Skeletal muscle tissue (tissue), 4 donors: Measurements from ENCODE around the gene CD93. TPM values are rescaled to one million over a fixed set of nuclear protein-coding genes. Genes with fewer than 3 reads are reported as not detected.
A peak's percentile ranks its signal among the peaks of the same experiment; 100 is the strongest.

Source experiments
- H3K27ac ChIP-seq: one replicate; pipeline ENCODE4 v1.7.0; 2013; ENCODE audit warnings: mild to moderate bottlenecking, low read depth, low read length, inconsistent platforms
- H3K27me3 ChIP-seq, 3 donors: one replicate each; pipeline ENCODE4 v1.7.0; 2013; ENCODE audit warnings: low read length in 3 of 3; ENCODE audit not compliant: control insufficient read depth in 3 of 3, insufficient read depth in 3 of 3
- H3K36me3 ChIP-seq, 3 donors: one replicate each; pipeline ENCODE4 v1.7.0; 2013; ENCODE audit warnings: low read length in 3 of 3; ENCODE audit not compliant: control insufficient read depth in 3 of 3, insufficient read depth in 3 of 3
- H3K4me1 ChIP-seq, 3 donors: one replicate each; pipeline ENCODE4 v1.7.0; 2013; ENCODE audit warnings: low read length in 3 of 3, mild to moderate bottlenecking in 3 of 3; ENCODE audit not compliant: control insufficient read depth in 3 of 3, insufficient read depth in 3 of 3
- H3K4me3 ChIP-seq, 3 donors: one replicate each; pipeline ENCODE4 v1.7.0; 2013; ENCODE audit warnings: low read length in 3 of 3
- H3K9ac ChIP-seq, 3 donors: one replicate each; pipeline ENCODE4 v1.7.0; 2013; ENCODE audit warnings: low read length in 3 of 3, mild to moderate bottlenecking in 3 of 3, moderate library complexity in 2 of 3, low read depth in 1 of 3
- H3K9me3 ChIP-seq, 3 donors: one replicate each; pipeline ENCODE4 v1.7.0; 2013; ENCODE audit warnings: low read length in 3 of 3; ENCODE audit not compliant: control insufficient read depth in 3 of 3
- total RNA-seq: library from RNA; depleted of rRNA; stranded (reverse); fragments of >200 nt; gene quantifications from one replicate; pipeline ENCODE4 v1.2.3, GENCODE V29; 2014
- donor health status: Osteomylitis.

The CD93 gene
- total RNA-seq, 1 donor from 2014 or later, result 76.7 TPM

- H3K9ac ChIP-seq, result peak overlapping the region; percentile 64 to 75 (median 70)
Measured at GRCh38 chr20:23085436-23086055, 578 bp downstream of the CD93 start.

GRCh38 chr20:23084845-23085365, 1.2 kb downstream of the CD93 start:
- H3K4me1 ChIP-seq, result peaks cover 5 to 25% (median 17%) of the 10 kb centered on the region in 3 donors
- H3K27me3 ChIP-seq, result no peaks in the 10 kb centered on the region
- H3K4me3 ChIP-seq, result peak overlapping the region; percentile 56 to 63 (median 60)
- H3K9me3 ChIP-seq, result no peaks in the 10 kb centered on the region
- peaks cover 0 to 4% (median 0%) of the 10 kb centered on the region in 3 donors for H3K36me3 ChIP-seq
- H3K9ac ChIP-seq, result peak overlapping the region; percentile 43 to 75 (median 64)
- peak overlapping the region; percentile 89 for H3K27ac ChIP-seq

More at GRCh38 chr20:23085436-23086055, 578 bp downstream of the CD93 start:
- peaks cover 5 to 24% (median 17%) of the 10 kb centered on the region in 3 donors for H3K4me1 ChIP-seq
- peak overlapping the region; percentile 57 to 63 (median 60) for H3K4me3 ChIP-seq
- H3K27me3 ChIP-seq, result no peaks in the 10 kb centered on the region
- no peaks in the 10 kb centered on the region for H3K9me3 ChIP-seq
- peaks cover 0 to 2% (median 0%) of the 10 kb centered on the region in 3 donors for H3K36me3 ChIP-seq
- H3K27ac ChIP-seq, result peak overlapping the region; percentile 89

GRCh38 chr20:23084282-23084844, 1.8 kb downstream of the CD93 start:
- H3K4me1 ChIP-seq, result peaks cover 5 to 25% (median 17%) of the 10 kb centered on the region in 3 donors
- H3K9me3 ChIP-seq, result no peaks in the 10 kb centered on the region
- H3K27ac ChIP-seq, result peak overlapping the region; percentile 89
- H3K36me3 ChIP-seq, result peaks cover 0 to 4% (median 0%) of the 10 kb centered on the region in 3 donors
- H3K4me3 ChIP-seq, result peak overlapping the region; percentile 56 to 66 (median 60)
- no peaks in the 10 kb centered on the region for H3K27me3 ChIP-seq
- peak overlapping the region; percentile 64 to 75 (median 75) for H3K9ac ChIP-seq

- Histone ChIP-seq H3K27me3 (no peaks in the 10 kb centered on the region), H3K4me3 (peak overlapping the region; percentile 56 to 66 (median 60)), H3K9ac (peak overlapping the region; percentile 64 to 75 (median 75)), H3K4me1 (peaks cover 5 to 25% (median 22%) of the 10 kb centered on the region in 3 donors), H3K36me3 (peaks cover 0 to 4% (median 0%) of the 10 kb centered on the region in 3 donors), H3K9me3 (no peaks in the 10 kb centered on the region), H3K27ac (peak overlapping the region; percentile 89)
Measured at GRCh38 chr20:23083553-23084220, 2.4 kb downstream of the CD93 start.

- peaks cover 0 to 4% (median 0%) of the 10 kb centered on the region in 3 donors for H3K36me3 ChIP-seq
- H3K4me1 ChIP-seq, result peaks cover 5 to 25% (median 23%) of the 10 kb centered on the region in 3 donors
- H3K9ac ChIP-seq, result peak overlapping the region; percentile 64 to 75 (median 75)
- peak overlapping the region; percentile 1 to 66 (median 17) for H3K4me3 ChIP-seq
- no peaks in the 10 kb centered on the region for H3K9me3 ChIP-seq
- peak overlapping the region; percentile 89 for H3K27ac ChIP-seq
- H3K27me3 ChIP-seq, result no peaks in the 10 kb centered on the region
Measured at GRCh38 chr20:23082846-23083552, 3.1 kb downstream of the CD93 start.

GRCh38 chr20:23081263-23081819, 4.8 kb downstream of the CD93 start:
- no peak overlapping the region for H3K9ac ChIP-seq
- H3K4me1 ChIP-seq, result peaks cover 0 to 15% (median 11%) of the 10 kb centered on the region in 3 donors
- peak overlapping the region; percentile 62 for H3K27ac ChIP-seq
- H3K4me3 ChIP-seq, result peak overlapping the region in 2 of 3 donors; percentile 42 to 54
- no peaks in the 10 kb centered on the region for H3K27me3 ChIP-seq
- peaks cover 0 to 4% (median 0%) of the 10 kb centered on the region in 3 donors for H3K36me3 ChIP-seq
- no peaks in the 10 kb centered on the region for H3K9me3 ChIP-seq

- Histone ChIP-seq H3K4me1 (peaks cover 0 to 15% (median 10%) of the 10 kb centered on the region in 3 donors), H3K27me3 (no peaks in the 10 kb centered on the region), H3K36me3 (peaks cover 0 to 4% (median 0%) of the 10 kb centered on the region in 3 donors), H3K27ac (no peak overlapping the region), H3K9ac (no peak overlapping the region), H3K4me3 (peak overlapping the region in 1 of 3 donors; percentile 14), H3K9me3 (no peaks in the 10 kb centered on the region)
Measured at GRCh38 chr20:23080521-23080920, 5.6 kb downstream of the CD93 start.

GRCh38 chr20:23079926-23080325, 6.2 kb downstream of the CD93 start:
- H3K9ac ChIP-seq, result peak overlapping the region in 1 of 3 donors; percentile 8
- peaks cover 0 to 4% (median 0%) of the 10 kb centered on the region in 3 donors for H3K36me3 ChIP-seq
- peaks cover 0 to 12% (median 10%) of the 10 kb centered on the region in 3 donors for H3K4me1 ChIP-seq
- H3K27ac ChIP-seq, result no peak overlapping the region
- no peaks in the 10 kb centered on the region for H3K9me3 ChIP-seq
- no peaks in the 10 kb centered on the region for H3K27me3 ChIP-seq
- no peak overlapping the region for H3K4me3 ChIP-seq

GRCh38 chr20:23079016-23079351, 7.1 kb downstream of the CD93 start:
- H3K9ac ChIP-seq, result no peak overlapping the region
- no peak overlapping the region for H3K27ac ChIP-seq
- H3K27me3 ChIP-seq, result no peaks in the 10 kb centered on the region
- H3K36me3 ChIP-seq, result peaks cover 0 to 7% (median 0%) of the 10 kb centered on the region in 3 donors
- no peaks in the 10 kb centered on the region for H3K9me3 ChIP-seq
- H3K4me1 ChIP-seq, result peaks cover 0 to 12% (median 10%) of the 10 kb centered on the region in 3 donors
- no peak overlapping the region for H3K4me3 ChIP-seq
